Pancreas (tissue), 10 donors: ENCODE results near the gene XRCC1. TPM values are rescaled to one million over a fixed set of nuclear protein-coding genes. Genes with fewer than 3 reads are reported as not detected.

Experiments
- ATAC-seq, 4 donors: fragments of 200-7000 bp; cut with Tn5 transposase; one replicate each; pipeline versions ENCODE4 v1.8.0 to v1.9.1; 2020; ENCODE audit warnings: mild to moderate bottlenecking in 4 of 4, moderate library complexity in 4 of 4
- DNase-seq, 6 donors: peaks; one replicate each; pipeline ENCODE4 v3.0.0-alpha.2; 2020
- FAIRE-seq: peaks from 2 replicates; lab custom pipeline; 2012; peaks lifted over from hg19 to GRCh38; lab: Jason Lieb, UNC
- H3K27ac ChIP-seq, 4 donors: fragments of 200-600 bp; sonication (generic); 1 replicate in 3 of 4; 2 replicates in 1 of 4; pipeline versions ENCODE4 v1.5.0 to v1.8.0; 2020
- H3K27me3 ChIP-seq, 4 donors: fragments of 200-600 bp; one replicate each; pipeline ENCODE4 v1.8.0; 2021
- H3K36me3 ChIP-seq, 3 donors: fragments of 200-600 bp; sonication (generic) in 1 of 3; one replicate each; pipeline versions ENCODE4 v1.5.0 to v1.8.0; 2020 to 2021
- H3K4me1 ChIP-seq, 3 donors: fragments of 200-600 bp; one replicate each; pipeline ENCODE4 v1.8.0; 2021
- H3K4me3 ChIP-seq, 4 donors: fragments of 200-600 bp; sonication (generic) in 2 of 4; one replicate each; pipeline versions ENCODE4 v1.5.0 to v1.8.0; 2020 to 2021
- H3K9me3 ChIP-seq, 4 donors: fragments of 200-600 bp; one replicate each; pipeline ENCODE4 v1.8.0; 2021
- CTCF ChIP-seq, 4 donors: fragments of 200-600 bp; sonication (generic) in 3 of 4; IDR thresholded peaks; one replicate each; pipeline versions ENCODE4 v1.5.0 to v1.8.0; 2021; ENCODE audit warnings: antibody characterized with exemption in 4 of 4
- WGBS, 2 donors: extraction: QIAGEN DNeasy Blood & Tissue Kit; methylation state at CpG; one replicate each; pipeline ENCODE4 v1.1.7; 2013; 5-methylcytosine and 5-hydroxymethylcytosine counted together
- intact Hi-C, 3 donors: fragments of 100-400 bp; cut with DNase I; formaldehyde crosslinking; loops; one replicate each; pipeline versions ENCODE4 v1.11.1 to v1.14.2; 2022
- polyA plus RNA-seq, 2 donors: library from polyadenylated mRNA; stranded (reverse); fragments of 200-250 nt; gene quantifications; one replicate each; pipeline ENCODE4 v1.2.3, GENCODE V29; 2013
- total RNA-seq, 6 donors: library from RNA; stranded (reverse); fragmentation: NEBNext Ultra II Directional in 4 of 6; extraction: Animal tissue kit (Norgen Biotek cat#: 25700) in 4 of 6; gene quantifications; one replicate each; pipeline versions ENCODE4 v1.2.1 to v1.2.4, GENCODE V29; 2021 to 2023
- donor health status: healthy with polysubstance abuse.
- donor health status: DM: no; HTN: no; CAD: no; lungs with moderate emphysema.
- donor health status: DM: no; HTN: no; CAD: no.
- donor health status: control.
- donor health status: control.
- donor health status: Bipolar disorder and iron deficiency.
- donor health status: DM: yes; HTN: yes; CAD: no.
- donor health status: DM: no; HTN: no; CAD: no.
- donor health status: DM: no; HTN: no; CAD: no.
- donor health status: DM: yes; HTN: yes; CAD: no.

Gene XRCC1
- total and polyA plus RNA-seq, 8 donors = 9.3 to 19.3 (median 12.8) TPM

DNA sequence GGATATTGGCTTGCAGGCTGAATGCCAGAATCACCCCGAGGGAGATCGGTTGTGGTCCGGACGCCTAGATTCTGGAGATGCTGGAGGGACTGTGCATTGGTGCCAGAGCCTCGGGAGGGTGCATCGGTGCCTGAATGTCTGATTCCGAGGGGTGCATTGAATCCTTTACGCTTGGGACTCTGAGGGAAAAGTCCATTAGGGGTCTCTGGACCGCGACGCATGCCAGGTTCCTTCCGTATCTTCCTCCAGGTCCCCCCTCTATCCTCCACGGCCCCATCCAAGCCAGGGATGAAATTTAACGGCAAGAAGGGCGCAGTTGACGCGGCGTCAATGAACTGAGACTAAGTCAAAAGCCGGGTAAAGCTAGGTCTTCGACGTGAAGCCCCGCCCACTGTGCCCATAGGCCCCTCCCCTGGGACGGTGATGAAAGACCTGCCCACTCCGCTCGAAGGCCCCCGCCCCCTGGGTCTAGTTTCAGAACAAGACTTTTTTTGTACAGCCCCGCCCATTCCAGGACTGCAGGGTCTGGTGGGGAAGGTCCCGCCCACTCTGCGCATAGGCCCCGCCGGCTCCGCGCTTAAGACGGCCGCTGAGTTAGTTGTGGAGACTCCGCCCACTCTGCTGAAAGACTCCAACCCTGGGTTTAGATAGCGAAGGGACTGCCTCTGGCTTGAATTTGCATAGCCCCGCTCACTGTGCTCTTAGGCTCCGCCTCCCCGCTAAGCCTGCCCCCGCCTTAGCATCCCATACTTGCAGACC is 41.6 kb downstream of the XRCC1 start:
- FAIRE-seq (peak; percentile 98), DNase-seq (peak; percentile 95 to 100 (median 97)), ATAC-seq (peak; percentile 71 to 90 (median 80))
- H3K4me3 ChIP-seq = peak overlapping the region; percentile 16 to 56 (median 46)
- no peaks in the 10 kb centered on the region for H3K36me3 ChIP-seq
- no peaks in the 10 kb centered on the region for H3K9me3 ChIP-seq
- no peaks in the 10 kb centered on the region for H3K27me3 ChIP-seq
- peaks cover 0 to 7% (median 0%) of the 10 kb centered on the region in 3 donors for H3K4me1 ChIP-seq
- no peak for TF ChIP-seq CTCF (IDR thresholded peaks at IDR 0.05)
- H3K27ac ChIP-seq = peak overlapping the region; percentile 51 to 86 (median 72)
- WGBS, 2 donors = 0 to 1% methylated on average over 41 of the region's 41 CpGs
- intact Hi-C loops = no loop called here

GRCh38 chr19:43532962-43533545 is 42.3 kb downstream of the XRCC1 start, which contains the start of gene ZNF575:
ZNF575 (plus strand) TSS chr19:43533188; CDS start chr19:43534423, 1,235 bp downstream.
- TF ChIP-seq CTCF (IDR thresholded peaks at IDR 0.05) = no peak
- peak within 1 kb of the TSS; percentile 16 to 56 (median 46) for H3K4me3 ChIP-seq
- peak; percentile 76 to 86 (median 80) for ATAC-seq
- peaks cover 0 to 7% (median 0%) of the 10 kb centered on the region in 3 donors for H3K4me1 ChIP-seq
- FAIRE-seq = peak; percentile 49
- intact Hi-C loops = no loop called here
- no peaks in the 10 kb centered on the region for H3K27me3 ChIP-seq
- 0 to 1% methylated on average over 46 to 47 of the region's 47 CpGs for WGBS, 2 donors
- peak; percentile 89 to 95 (median 90) for DNase-seq
- peak within 1 kb of the TSS; percentile 51 to 86 (median 72) for H3K27ac ChIP-seq
- no peaks in the 10 kb centered on the region for H3K36me3 ChIP-seq
- no peaks in the 10 kb centered on the region for H3K9me3 ChIP-seq

GRCh38 chr19:43532571-43532961 is 42.8 kb downstream of the XRCC1 start:
- peak overlapping the region; percentile 16 to 56 (median 46) for H3K4me3 ChIP-seq
- ATAC-seq (peak; percentile 5 to 29 (median 9)), DNase-seq (peak in 5 of 6 donors; percentile 50 to 72 (median 64)), FAIRE-seq (no peak)
- TF ChIP-seq CTCF (IDR thresholded peaks at IDR 0.05) = no peak
- no peaks in the 10 kb centered on the region for H3K36me3 ChIP-seq
- no peaks in the 10 kb centered on the region for H3K9me3 ChIP-seq
- H3K27ac ChIP-seq = peak overlapping the region; percentile 51 to 86 (median 72)
- intact Hi-C loops = no loop called here
- peaks cover 0 to 7% (median 0%) of the 10 kb centered on the region in 3 donors for H3K4me1 ChIP-seq
- 1 to 2% methylated on average over 16 of the region's 16 CpGs for WGBS, 2 donors
- no peaks in the 10 kb centered on the region for H3K27me3 ChIP-seq

DNA sequence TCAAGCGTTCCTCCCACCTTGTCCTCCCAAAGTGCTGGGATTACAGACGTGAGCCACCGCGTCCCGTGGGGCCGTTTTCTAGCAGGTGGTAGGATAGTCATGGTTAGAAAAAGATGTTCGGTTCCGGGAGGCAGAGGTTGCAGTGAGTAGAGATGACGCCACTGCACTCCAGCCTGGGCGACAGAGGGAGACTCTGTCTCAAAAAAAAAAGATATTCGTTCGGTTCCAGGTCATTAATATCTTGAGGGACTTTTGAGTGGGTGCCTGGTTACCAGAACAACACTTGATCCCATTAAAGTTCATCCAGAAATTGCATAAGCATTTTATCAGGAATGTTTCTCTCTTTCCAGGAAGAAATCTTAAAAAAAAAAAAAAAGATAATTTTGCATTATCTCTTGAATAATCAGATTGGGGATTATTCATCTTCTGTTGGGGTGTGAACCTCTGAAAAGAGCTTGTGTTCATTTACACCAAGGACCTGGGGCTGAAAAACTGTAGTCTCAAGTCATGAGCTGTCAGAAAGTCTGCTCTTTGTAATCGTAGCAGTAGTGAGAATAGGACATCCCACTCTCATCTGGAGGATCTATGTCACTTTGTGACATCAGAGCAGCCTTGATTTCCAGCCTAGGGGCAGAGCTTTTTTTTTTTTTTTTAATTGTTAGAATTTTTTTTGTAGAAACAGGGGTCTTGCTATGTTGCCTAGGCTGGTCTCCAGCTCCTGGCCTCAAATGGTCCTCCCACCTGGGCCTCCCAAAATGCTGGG is 47.3 kb downstream of the XRCC1 start:
- H3K27ac ChIP-seq = peak overlapping the region in 3 of 4 donors; percentile 16 to 77 (median 73)
- FAIRE-seq (no peak), DNase-seq (no peak), ATAC-seq (peak in 2 of 4 donors; percentile 2 to 4)
- 26 to 35% methylated on average over 13 of the region's 13 CpGs for whole genome bisulfite sequencing, 2 donors
- intact Hi-C loops = no loop called here
- no peaks in the 10 kb centered on the region for H3K36me3 ChIP-seq
- H3K4me1 ChIP-seq = peaks cover 0 to 23% (median 13%) of the 10 kb centered on the region in 3 donors
- no peaks in the 10 kb centered on the region for H3K9me3 ChIP-seq
- peak overlapping the region in 1 of 4 donors; percentile 73 for H3K4me3 ChIP-seq
- H3K27me3 ChIP-seq = no peaks in the 10 kb centered on the region
- TF ChIP-seq CTCF (IDR thresholded peaks at IDR 0.05) = no peak
